IgD-negative memory B cell (primary cell): ENCODE measurements around the gene MAGT1. TPM values are rescaled to one million over a fixed set of nuclear protein-coding genes. Genes with fewer than 3 reads are reported as not detected.
A peak's percentile ranks its signal among the peaks of the same experiment; 100 is the strongest.

ENCODE experiments used
- H3K27ac Mint-ChIP-seq, 3 donors: one replicate each; pipeline ENCODE4 v1.8.0; 2020 to 2022; ENCODE audit warnings: mild to moderate bottlenecking in 3 of 3, mixed read lengths in 3 of 3, moderate library complexity in 1 of 3
- H3K27me3 Mint-ChIP-seq: one replicate; pipeline ENCODE4 v1.8.0; 2021; ENCODE audit warnings: mixed read lengths
- H3K36me3 Mint-ChIP-seq: one replicate; pipeline ENCODE4 v1.8.0; 2020; ENCODE audit warnings: mild to moderate bottlenecking, mixed read lengths
- H3K4me1 Mint-ChIP-seq, 3 donors: one replicate each; pipeline ENCODE4 v1.8.0; 2020 to 2022; ENCODE audit warnings: mixed read lengths in 3 of 3, mild to moderate bottlenecking in 1 of 3
- H3K4me3 Mint-ChIP-seq, 4 donors: one replicate each; pipeline ENCODE4 v1.8.0; 2020 to 2022; ENCODE audit warnings: mild to moderate bottlenecking in 4 of 4, mixed read lengths in 4 of 4, moderate library complexity in 3 of 4
- H3K9me3 Mint-ChIP-seq, 3 donors: one replicate each; pipeline ENCODE4 v1.8.0; 2020 to 2021; ENCODE audit warnings: mixed read lengths in 3 of 3, mild to moderate bottlenecking in 1 of 3
- polyA plus RNA-seq: library from polyadenylated mRNA; unstranded; fragments of 300-500 nt; fragmentation: Illumina TruSeq; gene quantifications from one replicate; pipeline ENCODE4 v1.2.3, GENCODE V29; 2021

MAGT1 gene
- polyA plus RNA-seq, 1 donor from 2014 or later: 34.0 TPM

GRCh38 chrX:77786365-77786680 lies 108.9 kb downstream of the MAGT1 start:
- Mint-ChIP-seq H3K27ac (peak overlapping the region; percentile 98 to 100 (median 100)), H3K4me1 (peaks cover 13 to 29% (median 14%) of the 10 kb centered on the region in 3 donors), H3K9me3 (peaks cover 0 to 3% (median 0%) of the 10 kb centered on the region in 3 donors), H3K4me3 (peak overlapping the region; percentile 98 to 100 (median 100)), H3K36me3 (peaks cover 2% of the 10 kb centered on the region), H3K27me3 (no peaks in the 10 kb centered on the region)

GRCh38 chrX:77785486-77786364 lies 109.5 kb downstream of the MAGT1 start, which contains the start of gene ATRX:
ATRX (minus strand) TSS chrX:77786216; CDS start chrX:77786001, 215 bp downstream.
- H3K4me3 Mint-ChIP-seq: peak within 1 kb of the TSS; percentile 98 to 100 (median 100)
- H3K4me1 Mint-ChIP-seq: peaks cover 13 to 29% (median 14%) of the 10 kb centered on the region in 3 donors
- H3K27ac Mint-ChIP-seq: peak within 1 kb of the TSS; percentile 98 to 100 (median 100)
- peaks cover 2% of the 10 kb centered on the region for H3K36me3 Mint-ChIP-seq
- H3K27me3 Mint-ChIP-seq: no peaks in the 10 kb centered on the region
- peaks cover 0 to 3% (median 0%) of the 10 kb centered on the region in 3 donors for H3K9me3 Mint-ChIP-seq

DNA sequence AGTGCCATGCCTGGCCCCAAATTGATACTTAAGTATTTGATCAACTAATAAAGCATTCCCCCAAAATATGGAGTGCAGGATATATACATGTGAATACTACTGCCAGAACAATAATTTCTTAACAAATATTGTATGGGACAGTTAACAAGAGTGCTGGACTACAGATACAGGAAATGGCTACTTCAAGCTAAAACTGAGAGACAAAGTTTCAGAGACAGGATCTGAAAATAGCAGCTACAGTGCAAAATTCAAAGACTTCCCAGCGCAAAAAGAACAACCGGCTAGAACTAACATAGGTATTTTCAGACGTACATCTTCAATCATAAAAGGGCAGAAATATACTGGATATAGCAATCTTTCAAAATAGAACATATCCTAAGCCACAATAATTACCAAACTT lies 115.5 kb downstream of the MAGT1 start:
- Mint-ChIP-seq H3K9me3 (no peaks in the 10 kb centered on the region), H3K4me1 (peaks cover 17 to 28% (median 24%) of the 10 kb centered on the region in 3 donors), H3K4me3 (peak overlapping the region in 2 of 4 donors; percentile 13 to 14), H3K27me3 (no peaks in the 10 kb centered on the region), H3K27ac (peak overlapping the region in 1 of 3 donors; percentile 47), H3K36me3 (peaks cover 2% of the 10 kb centered on the region)

DNA sequence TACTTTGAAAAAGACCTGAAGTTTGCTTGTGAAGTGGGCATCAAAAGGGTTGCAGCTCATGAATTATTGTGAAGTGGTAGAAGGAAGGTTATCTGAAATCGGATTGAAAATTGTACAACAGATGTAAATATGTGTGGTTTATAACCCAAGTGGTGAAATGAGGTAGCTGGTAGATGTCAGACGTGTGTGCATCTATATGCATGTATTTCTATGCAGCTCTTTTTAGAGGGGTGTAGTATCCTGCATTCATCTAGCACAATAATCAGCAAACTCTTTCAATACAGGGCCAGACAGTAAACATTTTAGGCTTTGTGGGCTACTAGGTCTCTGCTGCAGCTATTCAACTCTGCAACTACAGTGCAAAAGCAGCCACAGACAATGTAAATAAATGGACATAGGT lies 118.6 kb downstream of the MAGT1 start:
- H3K36me3 Mint-ChIP-seq: no peaks in the 10 kb centered on the region
- H3K4me1 Mint-ChIP-seq: peaks cover 13 to 22% (median 14%) of the 10 kb centered on the region in 3 donors
- no peak overlapping the region for H3K27ac Mint-ChIP-seq
- no peak overlapping the region for H3K4me3 Mint-ChIP-seq
- H3K9me3 Mint-ChIP-seq: no peaks in the 10 kb centered on the region
- H3K27me3 Mint-ChIP-seq: no peaks in the 10 kb centered on the region

Other genes starting within 250 kb of the MAGT1 start
- 86.7 TPM for gene ATRX, start 109.2 kb downstream of the MAGT1 start, polyA plus RNA-seq
- gene COX7B, start 4.0 kb upstream of the MAGT1 start, polyA plus RNA-seq: 326 TPM
- 4.1 TPM for gene ATP7A, start 15.3 kb upstream of the MAGT1 start, polyA plus RNA-seq
- not detected for gene PGAM4, start 74.2 kb upstream of the MAGT1 start, polyA plus RNA-seq
- gene PGK1, start 208.8 kb upstream of the MAGT1 start, polyA plus RNA-seq: 378 TPM
- gene TAF9B, start 244.2 kb upstream of the MAGT1 start, polyA plus RNA-seq: 8.4 TPM